ENCODE results near the gene LOXHD1. TPM values are rescaled to one million over a fixed set of nuclear protein-coding genes. Genes with fewer than 3 reads are reported as not detected.

Gene LOXHD1
- total and polyA plus RNA-seq, 10 of the 15 experiments (the other 5 are each of a cell fraction or from before 2014, with no cell fraction given) = not detected

GRCh38 chr18:46693996-46694395, 37.0 kb upstream of the LOXHD1 start:
- FAIRE-seq (no peak), ATAC-seq (no peak), DNase-seq (ENCODE audit: low read depth, low spot score) (no peak)
- Histone ChIP-seq H3K9ac (ENCODE audit: control insufficient read depth, insufficient read depth, low read length) (no peak overlapping the region), H2AFZ (ENCODE audit: control insufficient read depth, low read depth, low read length) (no peak overlapping the region), H3K27ac (ENCODE audit: control insufficient read depth, insufficient read depth) (no peak overlapping the region), H3K36me3 (ENCODE audit: control insufficient read depth in 2 of 2, insufficient read depth in 2 of 2, low read length in 1 of 2) (no peaks in the 10 kb centered on the region), H3K79me2 (ENCODE audit: control insufficient read depth, insufficient read depth, low read length) (no peaks in the 10 kb centered on the region), H3K4me2 (ENCODE audit: control insufficient read depth, insufficient read depth) (no peak overlapping the region), H4K20me1 (ENCODE audit: control insufficient read depth, insufficient read depth) (no peaks in the 10 kb centered on the region), H3K4me3 (no peak overlapping the region), H3K4me1 (ENCODE audit: control insufficient read depth, insufficient read depth, low read length) (no peaks in the 10 kb centered on the region), H3K27me3 (replicated peaks in 1 of 2; ENCODE audit: control insufficient read depth in 2 of 2, insufficient read depth in 2 of 2, low read length in 1 of 2) (no peaks in the 10 kb centered on the region), H3K9me3 (replicated peaks; ENCODE audit: control insufficient read depth, insufficient read depth, low read length) (no peaks in the 10 kb centered on the region; the same call in 2 of the 3 replicates)
- SMC1A ChIA-PET (ENCODE audit: uncharacterized antibody, unreplicated experiment) = interaction anchor here (0.9 kb wide), 1 partner anchor 17 kb away, joined by 3 read pairs; no protein-coding TSS in a partner anchor
- RAD21 ChIA-PET (ENCODE audit: unreplicated experiment) = no interaction called here
- in situ Hi-C loops (cut with MboI) (no loop called here), intact Hi-C loops (cut with micrococcal nuclease; ENCODE audit: unreplicated experiment) (no loop called here)
- WGBS (ENCODE audit: insufficient coverage, insufficient replicate concordance, low lambda C conversion rate, missing lambda C conversion rate) = 25% methylated on average over 2 of the region's 2 CpGs
- BruUV-seq (replicated peaks) = no TSS peak
- POLR2A ChIA-PET = no interaction called here
- no peak for TF ChIP-seq TBL1XR1 (IDR thresholded peaks at IDR 0.05; ENCODE audit: low read depth, low read length)
- no peak for TF ChIP-seq IRF3 (IDR thresholded peaks at IDR 0.05)
- TF ChIP-seq NBN (IDR thresholded peaks at IDR 0.05) = no peak
- no peak for TF ChIP-seq CBFB (IDR thresholded peaks at IDR 0.05; ENCODE audit: low read depth)
- no peak for TF ChIP-seq HSF1 (IDR thresholded peaks at IDR 0.05; ENCODE audit: low read depth, low read length)
- no peak for TF ChIP-seq HDAC6 (IDR thresholded peaks at IDR 0.05; ENCODE audit: unreplicated experiment)
- TF ChIP-seq PRDM15 (CRISPR knock-in tag; IDR thresholded peaks at IDR 0.05) = no peak
- no peak for TF ChIP-seq BACH1 (IDR thresholded peaks at IDR 0.05; ENCODE audit: borderline replicate concordance)
- TF ChIP-seq RUNX3 (IDR thresholded peaks at IDR 0.05; ENCODE audit: low read length) = no peak
- TF ChIP-seq ELK1 (IDR thresholded peaks at IDR 0.05; ENCODE audit: low read depth, low read length) = no peak
- TF ChIP-seq PKNOX1 (IDR thresholded peaks at IDR 0.05) = no peak
- TF ChIP-seq NR2F1 (conservative IDR thresholded peaks at IDR 0.05) = no peak
- CTCF ChIA-PET = no interaction called here

All from GM12878 (cell line).